Mammary epithelial cell (primary cell): ENCODE results near the gene ACE.

Experiments used
- EZH2 ChIP-seq: IDR thresholded peaks from 2 replicates; pipeline ENCODE4 v1.6.1; 2012; ENCODE audit warnings: low read length, inconsistent platforms, borderline replicate concordance
- TF ChIP-seq, protein P1 (sequence below), 2 donors: IDR thresholded peaks in 1 of 2; conservative IDR thresholded peaks in 1 of 2; 2 replicates each; pipeline ENCODE4 v1.5.1; 2011 to 2012; ENCODE audit warnings: inconsistent platforms in 2 of 2, low read length in 2 of 2, mild to moderate bottlenecking in 2 of 2, control low read depth in 1 of 2, low read depth in 1 of 2; ENCODE audit not compliant: insufficient read depth in 1 of 2; ENCODE audit errors: extremely low read depth in 1 of 2

DNA sequence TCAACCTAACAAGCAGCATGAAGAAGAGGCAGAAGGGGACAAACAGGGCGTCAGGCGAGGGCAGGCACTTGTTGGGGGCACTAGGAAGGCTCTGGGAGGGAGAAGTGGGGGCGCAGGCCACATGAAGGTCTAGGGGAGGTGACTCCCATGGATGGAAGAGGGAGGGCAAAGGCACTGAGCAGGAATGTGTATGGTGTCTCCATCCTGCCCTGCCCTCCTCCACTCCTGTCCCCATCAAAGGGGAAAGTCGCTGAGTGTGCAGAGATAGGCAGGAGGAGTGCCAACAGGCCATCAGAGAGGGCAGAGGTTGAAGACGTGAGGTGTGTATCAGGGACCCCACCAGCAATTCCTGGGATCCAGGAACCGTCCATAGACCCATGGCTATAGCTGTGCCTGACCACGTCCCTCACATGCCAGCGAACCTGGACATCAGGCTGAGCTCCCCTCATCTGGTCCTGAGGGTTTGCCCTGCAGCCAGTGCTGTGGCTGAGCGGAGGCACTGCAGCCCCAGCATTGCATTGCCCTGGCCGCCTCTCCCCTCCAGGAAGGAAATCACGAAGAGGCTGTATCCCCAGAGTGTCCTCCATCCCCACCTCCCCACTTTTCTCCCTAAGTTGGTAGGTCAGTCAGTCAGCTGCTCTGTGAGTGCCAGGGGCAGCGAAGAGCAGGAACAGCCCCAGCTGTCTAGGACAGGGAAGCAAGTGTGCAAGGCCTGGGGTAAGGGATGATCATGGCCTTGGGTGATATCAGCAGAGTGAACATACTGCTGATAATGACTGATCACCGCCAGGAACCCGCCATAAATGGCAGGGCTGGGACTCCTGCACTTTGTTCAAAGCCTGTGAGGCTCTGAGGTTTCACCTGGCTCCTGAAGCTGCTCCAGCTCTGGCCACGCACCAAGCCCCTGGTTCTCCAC is 24.6 kb upstream of the ACE start:
- TF ChIP-seq, protein P1, sequence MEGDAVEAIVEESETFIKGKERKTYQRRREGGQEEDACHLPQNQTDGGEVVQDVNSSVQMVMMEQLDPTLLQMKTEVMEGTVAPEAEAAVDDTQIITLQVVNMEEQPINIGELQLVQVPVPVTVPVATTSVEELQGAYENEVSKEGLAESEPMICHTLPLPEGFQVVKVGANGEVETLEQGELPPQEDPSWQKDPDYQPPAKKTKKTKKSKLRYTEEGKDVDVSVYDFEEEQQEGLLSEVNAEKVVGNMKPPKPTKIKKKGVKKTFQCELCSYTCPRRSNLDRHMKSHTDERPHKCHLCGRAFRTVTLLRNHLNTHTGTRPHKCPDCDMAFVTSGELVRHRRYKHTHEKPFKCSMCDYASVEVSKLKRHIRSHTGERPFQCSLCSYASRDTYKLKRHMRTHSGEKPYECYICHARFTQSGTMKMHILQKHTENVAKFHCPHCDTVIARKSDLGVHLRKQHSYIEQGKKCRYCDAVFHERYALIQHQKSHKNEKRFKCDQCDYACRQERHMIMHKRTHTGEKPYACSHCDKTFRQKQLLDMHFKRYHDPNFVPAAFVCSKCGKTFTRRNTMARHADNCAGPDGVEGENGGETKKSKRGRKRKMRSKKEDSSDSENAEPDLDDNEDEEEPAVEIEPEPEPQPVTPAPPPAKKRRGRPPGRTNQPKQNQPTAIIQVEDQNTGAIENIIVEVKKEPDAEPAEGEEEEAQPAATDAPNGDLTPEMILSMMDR (conservative IDR thresholded peaks at IDR 0.05 in 1 of 2, IDR thresholded peaks at IDR 0.05 in 1 of 2; ENCODE audit: extremely low read depth in 1 of 2, insufficient read depth in 1 of 2, low read depth in 1 of 2, low read length in 2 of 2) = no peak
- no peak for TF ChIP-seq EZH2
